ENCODE results near the gene TXNRD1.

The TXNRD1 gene

GRCh38 chr12:104374806-104375205 lies 159.2 kb downstream of the TXNRD1 start:
- H3K27me3 ChIP-seq (ENCODE audit: control insufficient read depth in 1 of 2, insufficient read depth in 2 of 2, low read length in 2 of 2), result no peaks in the 10 kb centered on the region
- H3K4me1 ChIP-seq (ENCODE audit: insufficient read depth, low read length), result no peaks in the 10 kb centered on the region
- no peaks in the 10 kb centered on the region for H3K9me3 ChIP-seq (ENCODE audit: low read length)
- H3K9ac ChIP-seq (ENCODE audit: low read length), result no peak overlapping the region
- no peaks in the 10 kb centered on the region for H3K36me3 ChIP-seq (ENCODE audit: insufficient read depth, low read length)
- H3K4me3 ChIP-seq (ENCODE audit: low read depth in 1 of 2, low read length in 2 of 2), result no peak overlapping the region
- no peak overlapping the region for H3K27ac ChIP-seq (ENCODE audit: low read depth, low read length)

DNA sequence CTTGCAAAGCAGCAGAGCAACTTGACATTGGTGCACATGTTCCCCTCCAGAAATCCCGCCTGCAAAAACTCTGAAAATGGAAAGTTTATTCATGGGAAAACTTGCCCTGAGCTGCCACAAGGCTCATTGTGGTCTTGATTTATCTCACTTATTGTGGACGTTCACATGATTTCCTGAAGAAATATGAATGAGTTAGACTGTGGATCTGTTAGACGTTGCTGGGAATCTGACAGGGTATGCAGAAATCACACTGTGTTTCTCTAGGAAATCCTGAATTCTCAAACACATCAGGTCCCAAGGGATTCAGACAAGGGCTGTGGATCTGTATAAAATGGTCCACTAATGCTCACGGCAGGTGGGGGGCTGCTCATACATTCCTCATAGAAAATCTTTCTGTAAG lies 160.2 kb downstream of the TXNRD1 start:
- no peak overlapping the region for H3K27ac ChIP-seq (ENCODE audit: low read depth, low read length)
- H3K9me3 ChIP-seq (ENCODE audit: low read length), result no peaks in the 10 kb centered on the region
- H3K4me1 ChIP-seq (ENCODE audit: insufficient read depth, low read length), result no peaks in the 10 kb centered on the region
- no peak overlapping the region for H3K4me3 ChIP-seq (ENCODE audit: low read depth in 1 of 2, low read length in 2 of 2)
- no peak overlapping the region for H3K9ac ChIP-seq (ENCODE audit: low read length)
- H3K27me3 ChIP-seq (ENCODE audit: control insufficient read depth in 1 of 2, insufficient read depth in 2 of 2, low read length in 2 of 2), result no peaks in the 10 kb centered on the region
- H3K36me3 ChIP-seq (ENCODE audit: insufficient read depth, low read length), result no peaks in the 10 kb centered on the region

DNA sequence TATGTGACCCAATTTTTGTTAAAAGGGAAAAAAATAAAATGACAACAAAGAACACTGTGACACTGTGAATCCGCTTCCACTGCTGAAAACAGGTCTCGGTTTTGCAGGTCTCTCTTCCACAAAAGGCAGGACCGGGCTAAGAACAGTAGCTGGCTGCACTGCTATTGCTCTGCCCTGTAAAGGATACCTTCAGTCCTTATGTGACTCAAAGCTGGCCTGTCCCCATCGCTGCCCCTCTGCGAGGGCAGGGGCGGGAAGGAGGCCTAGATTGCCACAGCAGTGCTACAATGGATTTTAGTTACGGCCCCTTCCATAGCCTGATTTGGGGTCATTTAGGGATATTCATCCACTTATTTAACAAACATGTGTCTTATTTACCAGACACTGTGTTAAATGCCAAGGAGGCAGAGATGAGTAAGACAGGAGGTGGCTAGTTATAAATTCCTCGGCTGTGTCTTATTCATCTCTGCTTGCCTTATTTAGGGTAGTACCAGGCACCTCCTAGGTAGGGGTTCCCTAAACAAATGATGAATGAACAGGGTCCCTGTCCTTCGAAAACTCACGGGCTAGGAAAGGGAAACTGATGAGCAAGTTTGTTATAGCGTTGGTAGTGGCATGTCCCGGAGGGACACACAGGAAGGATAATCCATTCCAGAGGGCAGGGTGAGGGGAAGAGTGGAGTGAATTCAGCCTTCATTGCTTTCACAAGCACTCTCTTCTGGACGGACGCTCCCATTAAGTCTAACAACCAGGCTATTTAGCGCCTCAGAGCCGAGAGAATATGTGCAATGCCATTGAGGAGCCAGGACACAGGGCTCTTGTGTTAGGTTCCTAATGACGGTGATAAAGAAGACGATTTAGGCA lies 161.3 kb downstream of the TXNRD1 start:
- H3K36me3 ChIP-seq (ENCODE audit: insufficient read depth, low read length), result no peaks in the 10 kb centered on the region
- H3K4me3 ChIP-seq (ENCODE audit: low read depth in 1 of 2, low read length in 2 of 2), result no peak overlapping the region

GRCh38 chr12:104377514-104377812 lies 161.9 kb downstream of the TXNRD1 start:
- Histone ChIP-seq H3K4me3 (ENCODE audit: low read depth in 1 of 2, low read length in 2 of 2) (no peak overlapping the region), H3K4me1 (ENCODE audit: insufficient read depth, low read length) (peaks cover 9% of the 10 kb centered on the region), H3K36me3 (ENCODE audit: insufficient read depth, low read length) (no peaks in the 10 kb centered on the region), H3K9ac (ENCODE audit: low read length) (no peak overlapping the region), H3K27me3 (ENCODE audit: control insufficient read depth in 1 of 2, insufficient read depth in 2 of 2, low read length in 2 of 2) (no peaks in the 10 kb centered on the region), H3K27ac (ENCODE audit: low read depth, low read length) (no peak overlapping the region), H3K9me3 (ENCODE audit: low read length) (no peaks in the 10 kb centered on the region)

More for the DNA sequence above, 161.3 kb downstream of the TXNRD1 start:
- H3K4me1 ChIP-seq (ENCODE audit: insufficient read depth, low read length), result peaks cover 4% of the 10 kb centered on the region
- H3K9ac ChIP-seq (ENCODE audit: low read length), result no peak overlapping the region
- no peak overlapping the region for H3K27ac ChIP-seq (ENCODE audit: low read depth, low read length)
- H3K9me3 ChIP-seq (ENCODE audit: low read length), result no peaks in the 10 kb centered on the region
- no peaks in the 10 kb centered on the region for H3K27me3 ChIP-seq (ENCODE audit: control insufficient read depth in 1 of 2, insufficient read depth in 2 of 2, low read length in 2 of 2)

DNA sequence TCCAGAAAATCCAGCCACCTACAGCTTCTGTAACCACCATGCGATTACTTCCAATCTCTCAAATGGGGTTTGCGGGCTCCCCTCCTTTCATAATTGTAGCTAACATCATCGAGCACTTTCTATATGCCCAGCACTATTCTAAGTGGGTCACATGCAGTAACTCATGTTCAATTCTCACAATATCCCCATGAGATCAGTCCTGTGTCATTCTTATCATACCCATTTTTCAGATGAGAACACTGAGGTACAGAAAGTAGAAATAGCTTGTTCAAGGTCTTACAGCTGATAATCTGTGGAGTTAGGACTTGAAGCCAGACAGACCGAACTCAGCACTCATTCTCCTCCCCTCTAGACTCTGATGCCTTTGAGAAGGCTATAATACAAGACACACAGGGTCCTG lies 162.8 kb downstream of the TXNRD1 start:
- H3K4me3 ChIP-seq (ENCODE audit: low read depth in 1 of 2, low read length in 2 of 2), result no peak overlapping the region
- H3K36me3 ChIP-seq (ENCODE audit: insufficient read depth, low read length), result no peaks in the 10 kb centered on the region
- no peak overlapping the region for H3K27ac ChIP-seq (ENCODE audit: low read depth, low read length)
- no peak overlapping the region for H3K9ac ChIP-seq (ENCODE audit: low read length)
- H3K9me3 ChIP-seq (ENCODE audit: low read length), result no peaks in the 10 kb centered on the region
- no peaks in the 10 kb centered on the region for H3K27me3 ChIP-seq (ENCODE audit: control insufficient read depth in 1 of 2, insufficient read depth in 2 of 2, low read length in 2 of 2)
- peaks cover 10% of the 10 kb centered on the region for H3K4me1 ChIP-seq (ENCODE audit: insufficient read depth, low read length)

GRCh38 chr12:104381341-104381730 lies 165.8 kb downstream of the TXNRD1 start:
- no peak overlapping the region for H3K4me3 ChIP-seq (ENCODE audit: low read depth in 1 of 2, low read length in 2 of 2)
- no peak overlapping the region for H3K27ac ChIP-seq (ENCODE audit: low read depth, low read length)
- no peaks in the 10 kb centered on the region for H3K27me3 ChIP-seq (ENCODE audit: control insufficient read depth in 1 of 2, insufficient read depth in 2 of 2, low read length in 2 of 2)
- no peak overlapping the region for H3K9ac ChIP-seq (ENCODE audit: low read length)
- H3K4me1 ChIP-seq (ENCODE audit: insufficient read depth, low read length), result peaks cover 10% of the 10 kb centered on the region
- no peaks in the 10 kb centered on the region for H3K36me3 ChIP-seq (ENCODE audit: insufficient read depth, low read length)
- H3K9me3 ChIP-seq (ENCODE audit: low read length), result no peaks in the 10 kb centered on the region

- peaks cover 10% of the 10 kb centered on the region for H3K4me1 ChIP-seq (ENCODE audit: insufficient read depth, low read length)
- no peak overlapping the region for H3K9ac ChIP-seq (ENCODE audit: low read length)
- H3K27me3 ChIP-seq (ENCODE audit: control insufficient read depth in 1 of 2, insufficient read depth in 2 of 2, low read length in 2 of 2), result no peaks in the 10 kb centered on the region
- no peak overlapping the region for H3K27ac ChIP-seq (ENCODE audit: low read depth, low read length)
- no peaks in the 10 kb centered on the region for H3K36me3 ChIP-seq (ENCODE audit: insufficient read depth, low read length)
- no peaks in the 10 kb centered on the region for H3K9me3 ChIP-seq (ENCODE audit: low read length)
- H3K4me3 ChIP-seq (ENCODE audit: low read depth in 1 of 2, low read length in 2 of 2), result no peak overlapping the region
These were observed 166.3 kb downstream of the TXNRD1 start for GRCh38 chr12:104381731-104382480.

DNA sequence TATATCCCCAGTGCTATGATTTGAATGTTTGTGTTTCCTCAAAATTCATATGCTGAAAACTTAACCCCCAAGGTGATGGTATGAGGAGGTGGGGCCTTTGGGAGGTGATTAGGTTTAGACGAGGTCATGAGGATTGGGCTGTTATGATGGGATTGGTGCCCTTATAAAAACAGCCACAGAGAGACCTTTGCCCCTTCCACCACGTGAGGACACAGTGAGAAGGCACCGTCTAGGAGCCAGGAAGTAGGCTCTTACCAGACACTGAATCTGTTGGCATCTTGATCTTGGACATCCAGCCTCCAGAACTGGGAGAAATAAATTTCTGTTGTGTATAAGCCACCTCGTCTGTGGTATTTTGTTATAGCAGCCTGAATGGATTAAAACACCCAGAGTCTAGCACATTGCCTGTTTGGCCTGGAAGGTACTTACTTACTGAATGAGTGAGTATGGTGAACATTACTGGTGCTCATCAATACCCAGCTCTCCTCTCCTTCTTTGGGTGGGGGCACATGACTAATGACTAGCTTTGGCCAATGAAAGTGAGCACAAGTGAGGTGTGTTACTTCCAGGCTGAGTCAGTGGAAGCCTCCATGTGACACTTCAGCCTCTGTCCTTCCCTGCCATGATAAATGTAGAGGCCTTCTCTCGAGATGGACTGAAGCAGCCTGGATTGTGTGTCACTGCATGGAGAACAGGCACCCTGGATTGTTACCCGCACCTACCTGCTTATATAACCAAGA lies 168.7 kb downstream of the TXNRD1 start:
- Histone ChIP-seq H3K27me3 (ENCODE audit: control insufficient read depth in 1 of 2, insufficient read depth in 2 of 2, low read length in 2 of 2) (no peaks in the 10 kb centered on the region), H3K4me1 (ENCODE audit: insufficient read depth, low read length) (peaks cover 10% of the 10 kb centered on the region), H3K36me3 (ENCODE audit: insufficient read depth, low read length) (no peaks in the 10 kb centered on the region), H3K9me3 (ENCODE audit: low read length) (no peaks in the 10 kb centered on the region), H3K4me3 (ENCODE audit: low read depth in 1 of 2, low read length in 2 of 2) (no peak overlapping the region), H3K27ac (ENCODE audit: low read depth, low read length) (no peak overlapping the region), H3K9ac (ENCODE audit: low read length) (no peak overlapping the region)

DNA sequence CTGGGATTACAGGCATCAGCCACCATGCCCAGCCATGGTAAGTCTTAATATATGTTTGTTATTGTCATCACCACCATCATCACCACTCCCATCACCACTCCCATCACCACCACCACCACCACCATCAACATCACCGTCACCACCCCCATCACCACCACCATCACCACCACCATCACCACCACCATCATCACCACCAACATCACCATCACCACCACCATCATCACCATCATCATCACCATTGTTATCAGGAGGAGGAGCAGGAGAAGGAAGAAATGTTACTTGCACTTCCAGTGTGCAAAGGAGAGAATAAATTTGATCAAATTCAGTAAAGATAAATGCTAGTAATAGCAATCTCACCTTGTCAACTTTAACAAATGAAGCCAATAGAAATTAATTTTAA lies 169.9 kb downstream of the TXNRD1 start:
- Histone ChIP-seq H3K27me3 (ENCODE audit: control insufficient read depth in 1 of 2, insufficient read depth in 2 of 2, low read length in 2 of 2) (no peaks in the 10 kb centered on the region), H3K9ac (ENCODE audit: low read length) (no peak overlapping the region), H3K9me3 (ENCODE audit: low read length) (no peaks in the 10 kb centered on the region), H3K27ac (ENCODE audit: low read depth, low read length) (no peak overlapping the region), H3K4me1 (ENCODE audit: insufficient read depth, low read length) (peaks cover 10% of the 10 kb centered on the region), H3K36me3 (ENCODE audit: insufficient read depth, low read length) (no peaks in the 10 kb centered on the region), H3K4me3 (ENCODE audit: low read depth in 1 of 2, low read length in 2 of 2) (no peak overlapping the region)

- H3K36me3 ChIP-seq (ENCODE audit: insufficient read depth, low read length), result no peaks in the 10 kb centered on the region
- H3K9me3 ChIP-seq (ENCODE audit: low read length), result no peaks in the 10 kb centered on the region
- no peak overlapping the region for H3K9ac ChIP-seq (ENCODE audit: low read length)
- no peaks in the 10 kb centered on the region for H3K27me3 ChIP-seq (ENCODE audit: control insufficient read depth in 1 of 2, insufficient read depth in 2 of 2, low read length in 2 of 2)
- H3K27ac ChIP-seq (ENCODE audit: low read depth, low read length), result no peak overlapping the region
- H3K4me3 ChIP-seq (ENCODE audit: low read depth in 1 of 2, low read length in 2 of 2), result no peak overlapping the region
- peaks cover 10% of the 10 kb centered on the region for H3K4me1 ChIP-seq (ENCODE audit: insufficient read depth, low read length)
These were observed 170.9 kb downstream of the TXNRD1 start for GRCh38 chr12:104386461-104386860.

DNA sequence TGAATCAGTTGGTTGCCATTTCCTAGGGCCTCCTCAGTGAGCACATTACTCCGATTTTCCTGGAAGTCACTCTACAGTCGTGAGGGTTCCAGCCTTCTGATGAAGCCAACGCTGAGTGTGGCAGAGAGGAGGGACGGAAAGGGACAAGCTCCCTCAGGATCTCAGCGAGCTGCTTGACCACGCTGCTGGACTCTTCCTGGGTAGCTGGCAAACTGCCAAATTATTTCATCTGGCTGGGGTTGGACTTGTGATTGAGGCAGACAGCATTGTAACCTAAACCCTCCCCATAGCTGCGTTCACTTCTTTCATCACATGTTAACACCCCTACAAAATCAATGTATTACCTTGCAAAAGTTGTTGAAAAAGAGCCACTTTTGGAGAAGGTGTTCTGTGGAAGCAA lies 171.6 kb downstream of the TXNRD1 start:
- no peak overlapping the region for H3K4me3 ChIP-seq (ENCODE audit: low read depth in 1 of 2, low read length in 2 of 2)
- H3K4me1 ChIP-seq (ENCODE audit: insufficient read depth, low read length), result peaks cover 3% of the 10 kb centered on the region
- no peaks in the 10 kb centered on the region for H3K36me3 ChIP-seq (ENCODE audit: insufficient read depth, low read length)
- H3K27ac ChIP-seq (ENCODE audit: low read depth, low read length), result no peak overlapping the region
- H3K9me3 ChIP-seq (ENCODE audit: low read length), result no peaks in the 10 kb centered on the region
- H3K27me3 ChIP-seq (ENCODE audit: control insufficient read depth in 1 of 2, insufficient read depth in 2 of 2, low read length in 2 of 2), result no peaks in the 10 kb centered on the region
- H3K9ac ChIP-seq (ENCODE audit: low read length), result no peak overlapping the region

Data from muscle layer of colon (tissue), 2 donors.